ENCODE results near the gene C5orf34.
"Not testable (repeated sequence)": the region's sequence is repeated elsewhere in the genome, so short reads cannot be mapped to it uniquely, and the experiment has no call there.

C5orf34 gene

GRCh38 chr5:43511062-43511461 lies 3.9 kb downstream of the C5orf34 start:
- not testable (repeated sequence) for DNase-seq

- no peak for DNase-seq
Observed at GRCh38 chr5:43498581-43498980, 16.4 kb downstream of the C5orf34 start.

- DNase-seq, result no peak
Observed at GRCh38 chr5:43497311-43498104, 17.4 kb downstream of the C5orf34 start.

- DNase-seq, result no peak
Observed at GRCh38 chr5:43491326-43491725, 23.6 kb downstream of the C5orf34 start.

GRCh38 chr5:43486353-43486752 lies 28.6 kb downstream of the C5orf34 start:
- no peak for DNase-seq

GRCh38 chr5:43485406-43485805 lies 29.5 kb downstream of the C5orf34 start:
- no peak for DNase-seq

GRCh38 chr5:43484106-43484849 lies 30.7 kb downstream of the C5orf34 start:
- peak; percentile 78 for DNase-seq

- DNase-seq, result peak; percentile 86
Observed at GRCh38 chr5:43483298-43484105, 31.4 kb downstream of the C5orf34 start, which contains the start of gene TMEM267. TMEM267 (minus strand) TSS chr5:43483865; CDS start chr5:43453969, 29,896 bp downstream.

- DNase-seq, result no peak
Observed at GRCh38 chr5:43482490-43483297, 32.3 kb downstream of the C5orf34 start.

- DNase-seq, result no peak
Observed at GRCh38 chr5:43469671-43470391, 45.1 kb downstream of the C5orf34 start.

GRCh38 chr5:43467100-43467499 lies 47.8 kb downstream of the C5orf34 start:
- no peak for DNase-seq

GRCh38 chr5:43465455-43465854 lies 49.5 kb downstream of the C5orf34 start:
- not testable (repeated sequence) for DNase-seq

- DNase-seq, result no peak
Observed at GRCh38 chr5:43461066-43461465, 53.9 kb downstream of the C5orf34 start.

GRCh38 chr5:43456556-43456955 lies 58.4 kb downstream of the C5orf34 start:
- no peak for DNase-seq

- DNase-seq, result not testable (repeated sequence)
Observed at GRCh38 chr5:43441575-43441974, 73.4 kb downstream of the C5orf34 start.

- no peak for DNase-seq
Observed at GRCh38 chr5:43437062-43437660, 77.8 kb downstream of the C5orf34 start.

Data from NCI-H1105 (cell line).